Measurements from ENCODE around the gene ATXN1. TPM values are rescaled to one million over a fixed set of nuclear protein-coding genes. Genes with fewer than 3 reads are reported as not detected.
A peak's percentile ranks its signal among the peaks of the same experiment; 100 is the strongest.

Gene ATXN1
- polyA plus RNA-seq, 3 donors from 2014 or later = 6.9 to 14.7 (median 8.0) TPM

GRCh38 chr6:16562498-16562897 lies 198.8 kb downstream of the ATXN1 start:
- no peaks in the 10 kb centered on the region for H3K4me1 Mint-ChIP-seq
- peaks cover 0 to 6% (median 0%) of the 10 kb centered on the region in 3 donors for H3K36me3 Mint-ChIP-seq
- no peaks in the 10 kb centered on the region for H3K9me3 Mint-ChIP-seq
- no peak overlapping the region for H3K27ac Mint-ChIP-seq
- H3K4me3 Mint-ChIP-seq = no peak overlapping the region
- H3K27me3 Mint-ChIP-seq (ENCODE audit: low read depth in 3 of 3) = peaks cover 0 to 3% (median 0%) of the 10 kb centered on the region in 3 donors
- no peak for DNase-seq

GRCh38 chr6:16559071-16559470 lies 202.2 kb downstream of the ATXN1 start:
- DNase-seq = no peak
- Mint-ChIP-seq H3K27me3 (ENCODE audit: low read depth in 3 of 3) (peaks cover 0 to 3% (median 0%) of the 10 kb centered on the region in 3 donors), H3K9me3 (no peaks in the 10 kb centered on the region), H3K4me3 (no peak overlapping the region), H3K36me3 (peaks cover 0 to 7% (median 1%) of the 10 kb centered on the region in 3 donors), H3K27ac (peak overlapping the region in 1 of 6 donors; percentile 17), H3K4me1 (no peaks in the 10 kb centered on the region)

GRCh38 chr6:16555550-16555949 lies 205.7 kb downstream of the ATXN1 start:
- Mint-ChIP-seq H3K27me3 (ENCODE audit: low read depth in 3 of 3) (peaks cover 0 to under 1% (median 0%) of the 10 kb centered on the region in 3 donors), H3K27ac (no peak overlapping the region), H3K4me1 (no peaks in the 10 kb centered on the region), H3K9me3 (no peaks in the 10 kb centered on the region), H3K36me3 (peaks cover 3 to 15% (median 5%) of the 10 kb centered on the region in 3 donors), H3K4me3 (no peak overlapping the region)
- DNase-seq = no peak

- H3K9me3 Mint-ChIP-seq = no peaks in the 10 kb centered on the region
- H3K27me3 Mint-ChIP-seq (ENCODE audit: low read depth in 3 of 3) = no peaks in the 10 kb centered on the region
- no peak overlapping the region for H3K4me3 Mint-ChIP-seq
- no peaks in the 10 kb centered on the region for H3K4me1 Mint-ChIP-seq
- H3K36me3 Mint-ChIP-seq = peaks cover 3 to 15% (median 5%) of the 10 kb centered on the region in 3 donors
- no peak overlapping the region for H3K27ac Mint-ChIP-seq
- no peak for DNase-seq
These were observed 207.7 kb downstream of the ATXN1 start for GRCh38 chr6:16553531-16553930.

GRCh38 chr6:16551466-16551865 lies 209.8 kb downstream of the ATXN1 start:
- H3K9me3 Mint-ChIP-seq = no peaks in the 10 kb centered on the region
- H3K36me3 Mint-ChIP-seq = peaks cover 3 to 12% (median 5%) of the 10 kb centered on the region in 3 donors
- H3K27me3 Mint-ChIP-seq (ENCODE audit: low read depth in 3 of 3) = no peaks in the 10 kb centered on the region

GRCh38 chr6:16548121-16548520 lies 213.1 kb downstream of the ATXN1 start:
- peaks cover 3 to 17% (median 9%) of the 10 kb centered on the region in 3 donors for H3K36me3 Mint-ChIP-seq
- H3K4me3 Mint-ChIP-seq = no peak overlapping the region
- peak overlapping the region in 1 of 6 donors; percentile 0 for H3K27ac Mint-ChIP-seq

More at GRCh38 chr6:16551466-16551865, 209.8 kb downstream of the ATXN1 start:
- DNase-seq = no peak
- H3K4me3 Mint-ChIP-seq = no peak overlapping the region
- H3K27ac Mint-ChIP-seq = no peak overlapping the region
- no peaks in the 10 kb centered on the region for H3K4me1 Mint-ChIP-seq

GRCh38 chr6:16547587-16547986 lies 213.7 kb downstream of the ATXN1 start:
- no peaks in the 10 kb centered on the region for H3K4me1 Mint-ChIP-seq
- no peaks in the 10 kb centered on the region for H3K9me3 Mint-ChIP-seq
- DNase-seq = no peak
- no peaks in the 10 kb centered on the region for H3K27me3 Mint-ChIP-seq (ENCODE audit: low read depth in 3 of 3)
- H3K36me3 Mint-ChIP-seq = peaks cover 3 to 17% (median 9%) of the 10 kb centered on the region in 3 donors
- H3K4me3 Mint-ChIP-seq = no peak overlapping the region
- H3K27ac Mint-ChIP-seq = no peak overlapping the region

More at GRCh38 chr6:16548121-16548520, 213.1 kb downstream of the ATXN1 start:
- H3K9me3 Mint-ChIP-seq = no peaks in the 10 kb centered on the region
- no peaks in the 10 kb centered on the region for H3K27me3 Mint-ChIP-seq (ENCODE audit: low read depth in 3 of 3)
- no peaks in the 10 kb centered on the region for H3K4me1 Mint-ChIP-seq
- DNase-seq = no peak

GRCh38 chr6:16546861-16547260 lies 214.4 kb downstream of the ATXN1 start:
- Mint-ChIP-seq H3K9me3 (no peaks in the 10 kb centered on the region), H3K27me3 (ENCODE audit: low read depth in 3 of 3) (no peaks in the 10 kb centered on the region), H3K36me3 (peaks cover 3 to 15% (median 12%) of the 10 kb centered on the region in 3 donors), H3K27ac (no peak overlapping the region), H3K4me3 (no peak overlapping the region), H3K4me1 (no peaks in the 10 kb centered on the region)
- no peak for DNase-seq

- Mint-ChIP-seq H3K36me3 (peaks cover 0 to 12% (median 9%) of the 10 kb centered on the region in 3 donors), H3K27me3 (ENCODE audit: low read depth in 3 of 3) (no peaks in the 10 kb centered on the region), H3K27ac (no peak overlapping the region), H3K4me1 (no peaks in the 10 kb centered on the region), H3K4me3 (no peak overlapping the region), H3K9me3 (no peaks in the 10 kb centered on the region)
- DNase-seq = no peak
These were observed 215.9 kb downstream of the ATXN1 start for GRCh38 chr6:16545382-16545781.

GRCh38 chr6:16544521-16544920 lies 216.7 kb downstream of the ATXN1 start:
- H3K27ac Mint-ChIP-seq = no peak overlapping the region
- DNase-seq = no peak
- no peaks in the 10 kb centered on the region for H3K4me1 Mint-ChIP-seq
- H3K27me3 Mint-ChIP-seq (ENCODE audit: low read depth in 3 of 3) = no peaks in the 10 kb centered on the region
- H3K9me3 Mint-ChIP-seq = no peaks in the 10 kb centered on the region
- no peak overlapping the region for H3K4me3 Mint-ChIP-seq
- peaks cover 0 to 12% (median 9%) of the 10 kb centered on the region in 3 donors for H3K36me3 Mint-ChIP-seq

- no peak overlapping the region for H3K4me3 Mint-ChIP-seq
- H3K27ac Mint-ChIP-seq = no peak overlapping the region
- peaks cover 0 to 12% (median 9%) of the 10 kb centered on the region in 3 donors for H3K36me3 Mint-ChIP-seq
- no peaks in the 10 kb centered on the region for H3K9me3 Mint-ChIP-seq
- H3K27me3 Mint-ChIP-seq (ENCODE audit: low read depth in 3 of 3) = no peaks in the 10 kb centered on the region
- no peaks in the 10 kb centered on the region for H3K4me1 Mint-ChIP-seq
- DNase-seq = no peak
These were observed 217.3 kb downstream of the ATXN1 start for GRCh38 chr6:16544006-16544405.

GRCh38 chr6:16543521-16543920 lies 217.7 kb downstream of the ATXN1 start:
- DNase-seq = no peak
- no peak overlapping the region for H3K27ac Mint-ChIP-seq
- no peak overlapping the region for H3K4me3 Mint-ChIP-seq
- H3K9me3 Mint-ChIP-seq = no peaks in the 10 kb centered on the region
- no peaks in the 10 kb centered on the region for H3K4me1 Mint-ChIP-seq
- no peaks in the 10 kb centered on the region for H3K27me3 Mint-ChIP-seq (ENCODE audit: low read depth in 3 of 3)
- peaks cover 0 to 12% (median 9%) of the 10 kb centered on the region in 3 donors for H3K36me3 Mint-ChIP-seq

- no peak for DNase-seq
- Mint-ChIP-seq H3K4me3 (no peak overlapping the region), H3K36me3 (peaks cover 0 to 12% (median 9%) of the 10 kb centered on the region in 3 donors), H3K4me1 (no peaks in the 10 kb centered on the region), H3K27me3 (ENCODE audit: low read depth in 3 of 3) (no peaks in the 10 kb centered on the region), H3K9me3 (no peaks in the 10 kb centered on the region), H3K27ac (no peak overlapping the region)
These were observed 219.2 kb downstream of the ATXN1 start for GRCh38 chr6:16542070-16542469.

GRCh38 chr6:16540804-16541752 lies 220.2 kb downstream of the ATXN1 start:
- no peaks in the 10 kb centered on the region for H3K27me3 Mint-ChIP-seq (ENCODE audit: low read depth in 3 of 3)
- H3K36me3 Mint-ChIP-seq = peaks cover 0 to 12% (median 9%) of the 10 kb centered on the region in 3 donors
- DNase-seq = no peak
- H3K9me3 Mint-ChIP-seq = no peaks in the 10 kb centered on the region
- no peak overlapping the region for H3K4me3 Mint-ChIP-seq
- no peaks in the 10 kb centered on the region for H3K4me1 Mint-ChIP-seq
- H3K27ac Mint-ChIP-seq = no peak overlapping the region
